K562 (cell line): ENCODE measurements around the gene CD40. TPM values are rescaled to one million over a fixed set of nuclear protein-coding genes. Genes with fewer than 3 reads are reported as not detected.

Source experiments
- ATAC-seq: fragments of 200-7000 bp; cut with Tn5 transposase; 3 replicates; pipeline ENCODE4 v1.9.1; 2020; ENCODE audit warnings: moderate library complexity
- BruUV-seq: library from RNA; stranded (reverse); fragments of 400-500 nt; replicated peaks from 2 replicates; lab custom pipeline; 2021; lab: Mats Ljungman, UMichigan
- CTCF ChIA-PET: fragments of 300-600 bp; formaldehyde crosslinking; extraction: SDS; loops from one replicate; lab custom pipeline; 2021; ENCODE audit warnings: low intra/inter-chr PET ratio; lab: Yijun Ruan, JAX
- POLR2A ChIA-PET: fragments of 300-600, 350-650 bp; sonication (Branson Sonifier 250); formaldehyde crosslinking; extraction: SDS; loops from one replicate; lab custom pipeline; 2021; ENCODE audit warnings: antibody characterized with exemption, inconsistent platforms; lab: Yijun Ruan, JAX
- DNase-seq, 4 experiments: peaks; one replicate each; pipeline versions ENCODE4 v3.0.0 to v3.0.0-alpha.2; 2011 to 2018; ENCODE audit warnings: low spot score in 3 of 4, mixed read lengths in 3 of 4; ENCODE audit errors: extremely low read depth in 1 of 4
- FAIRE-seq: peaks from 2 replicates; lab custom pipeline; 2011; peaks lifted over from hg19 to GRCh38; lab: Jason Lieb, UNC
- H2AFZ ChIP-seq: 2 replicates; pipeline ENCODE4 v1.6.0; 2011; ENCODE audit warnings: low read depth, low read length, control low read depth, inconsistent platforms
- H3K27ac ChIP-seq: fragments of 200-600 bp; 3 replicates; pipeline ENCODE4 v1.8.0; 2011; ENCODE audit warnings: low read depth, mild to moderate bottlenecking, control low read depth, inconsistent platforms, low read length, moderate library complexity, mixed read lengths; ENCODE audit errors: extremely low read depth
- H3K27me3 ChIP-seq, 2 experiments: fragments of 300-600 bp in 1 of 2; 2 replicates in 1 of 2; 3 replicates in 1 of 2; pipeline versions ENCODE4 v1.6.0 to v1.8.0; 2011; ENCODE audit warnings: inconsistent platforms in 2 of 2, low read length in 2 of 2, mild to moderate bottlenecking in 1 of 2, mixed read lengths in 1 of 2, moderate library complexity in 1 of 2; ENCODE audit not compliant: control insufficient read depth in 2 of 2, insufficient read depth in 2 of 2
- H3K36me3 ChIP-seq: fragments of 300-600 bp; 3 replicates; pipeline ENCODE4 v1.8.0; 2011; ENCODE audit warnings: mild to moderate bottlenecking, low read length, inconsistent platforms; ENCODE audit not compliant: control insufficient read depth, insufficient read depth
- H3K4me1 ChIP-seq, 2 experiments: fragments of 200-600 bp in 1 of 2; replicated peaks in 1 of 2; 2 replicates in 1 of 2; 3 replicates in 1 of 2; pipeline versions ENCODE4 v1.5.1 to v1.8.0; 2011; ENCODE audit warnings: inconsistent platforms in 2 of 2, low read length in 2 of 2, mild to moderate bottlenecking in 1 of 2, mixed read lengths in 1 of 2, moderate library complexity in 1 of 2; ENCODE audit not compliant: control insufficient read depth in 2 of 2, insufficient read depth in 2 of 2
- H3K4me2 ChIP-seq: 2 replicates; pipeline ENCODE4 v1.6.1; 2011; ENCODE audit warnings: low read length, control low read depth, inconsistent platforms, mixed read lengths; ENCODE audit not compliant: insufficient read depth
- H3K4me3 ChIP-seq: fragments of 200-600 bp; sonication (generic), shearing (Covaris generic); 2 replicates; pipeline ENCODE4 v1.5.1; 2016; ENCODE audit warnings: control low read depth, inconsistent platforms
- H3K79me2 ChIP-seq: fragments of 200-600 bp; 3 replicates; pipeline ENCODE4 v1.8.0; 2011; ENCODE audit warnings: low read length, inconsistent platforms; ENCODE audit not compliant: control insufficient read depth, insufficient read depth
- H3K9ac ChIP-seq, 2 experiments: 2 replicates each; pipeline versions ENCODE4 v1.6.0 to v1.6.1; 2011; ENCODE audit warnings: low read depth in 2 of 2, low read length in 2 of 2, control low read depth in 1 of 2, inconsistent platforms in 1 of 2, mild to moderate bottlenecking in 1 of 2, mixed read lengths in 1 of 2; ENCODE audit not compliant: insufficient read depth in 1 of 2
- H3K9me1 ChIP-seq: one replicate; pipeline ENCODE4 v1.6.0; 2011; ENCODE audit warnings: inconsistent platforms, mild to moderate bottlenecking, low read length, moderate library complexity; ENCODE audit not compliant: control insufficient read depth, insufficient read depth
- H3K9me3 ChIP-seq: replicated peaks from 2 replicates; pipeline ENCODE4 v1.5.1; 2011; ENCODE audit warnings: low read depth, low read length, inconsistent platforms; ENCODE audit not compliant: control insufficient read depth, insufficient read depth
- H4K20me1 ChIP-seq: replicated peaks from 2 replicates; pipeline ENCODE4 v1.6.1; 2011; ENCODE audit warnings: low read length, inconsistent platforms, mixed read lengths; ENCODE audit not compliant: control insufficient read depth, insufficient read depth
- FOXM1 ChIP-seq, 2 experiments: fragments of 450-650 bp in 1 of 2; sonication (generic) in 1 of 2; formaldehyde crosslinking in 1 of 2; IDR thresholded peaks; 2 replicates each; pipeline versions ENCODE4 v1.6.1 to v1.9.0; 2017 to 2022; ENCODE audit warnings: low read depth in 2 of 2, mild to moderate bottlenecking in 2 of 2, missing genetic modification reagents in 1 of 2, moderate library complexity in 1 of 2
- NCOA6 ChIP-seq: fragments of 450-650 bp; IDR thresholded peaks from 2 replicates; pipeline ENCODE4 v1.6.1; 2017; ENCODE audit warnings: mild to moderate bottlenecking
- NFATC3 ChIP-seq: fragments of 450-650 bp; IDR thresholded peaks from 2 replicates; pipeline ENCODE4 v1.6.1; 2017; ENCODE audit warnings: mild to moderate bottlenecking
- RB1 ChIP-seq: fragments of 450-650 bp; IDR thresholded peaks from 2 replicates; pipeline ENCODE4 v1.6.1; 2017; ENCODE audit warnings: low read depth, mild to moderate bottlenecking
- TEAD2 ChIP-seq: fragments of 450-650 bp; IDR thresholded peaks from 2 replicates; pipeline ENCODE4 v1.6.1; 2016; ENCODE audit warnings: missing genetic modification characterization, control low read depth, missing compliant biosample characterization
- ZBTB17 ChIP-seq: fragments of 450-650 bp; formaldehyde crosslinking; IDR thresholded peaks from 2 replicates; pipeline ENCODE4 v1.4.0; 2020; ENCODE audit warnings: mild to moderate bottlenecking
- ZNF217 ChIP-seq: sonication (generic); formaldehyde crosslinking; IDR thresholded peaks from 2 replicates; pipeline ENCODE4 v1.8.0; 2022; ENCODE audit warnings: mild to moderate bottlenecking, missing genetic modification reagents
- WGBS: fragments of 100-300 bp; shearing (Covaris generic); methylation state at CpG from one replicate; pipeline ENCODE4 v1.1.6; 2016; ENCODE audit warnings: low coverage, mixed read lengths; ENCODE audit not compliant: insufficient coverage; ENCODE audit errors: missing lambda C conversion rate; 5-methylcytosine and 5-hydroxymethylcytosine counted together
- in situ Hi-C: fragments of 300-500 bp; cut with MboI; formaldehyde crosslinking; loops from 4 replicates; pipeline ENCODE4 v1.15.0; 2018; ENCODE audit warnings: inconsistent platforms, mixed read lengths
- intact Hi-C: fragments of 100-400 bp; cut with micrococcal nuclease; formaldehyde crosslinking; loops from 2 replicates; pipeline ENCODE4 v1.14.2; 2022
- polyA plus RNA-seq, 8 experiments: library from polyadenylated mRNA; depleted of rRNA in 4 of 8; stranded (reverse) in 5 of 8; unstranded in 3 of 8; fragments of >200 nt; fragmentation: Nextera tagmentation in 2 of 8; fragmentation: Illumina TruSeq in 1 of 8; extraction: Ambion mirVana in 2 of 8; extraction: Trizol in 1 of 8; gene quantifications; 2 replicates each; pipeline versions ENCODE4 v1.2.1 to v1.2.3, GENCODE V29; 2011 to 2014; ENCODE audit warnings: inconsistent platforms in 1 of 8, missing spikeins in 1 of 8
- total RNA-seq, 7 experiments: library from RNA; depleted of rRNA in 6 of 7; stranded (reverse); fragments of >200 nt in 6 of 7; fragmentation: Illumina TruSeq in 2 of 7; extraction: Trizol in 2 of 7; gene quantifications; 2 replicates each; pipeline versions ENCODE4 v1.2.1 to v1.2.3, GENCODE V29; 2011 to 2021; ENCODE audit warnings: low replicate concordance in 1 of 7
- TF ChIP-seq, protein P1 (sequence below): fragments of 450-650 bp; IDR thresholded peaks from 2 replicates; pipeline ENCODE4 v1.6.1; 2016; ENCODE audit warnings: mild to moderate bottlenecking, moderate library complexity

CD40 gene
- total and polyA plus RNA-seq, 9 of the 15 experiments (the other 6 are each of a cell fraction or from before 2014, with no cell fraction given) = 0.76 to 3.7 (median 1.6) TPM

DNA sequence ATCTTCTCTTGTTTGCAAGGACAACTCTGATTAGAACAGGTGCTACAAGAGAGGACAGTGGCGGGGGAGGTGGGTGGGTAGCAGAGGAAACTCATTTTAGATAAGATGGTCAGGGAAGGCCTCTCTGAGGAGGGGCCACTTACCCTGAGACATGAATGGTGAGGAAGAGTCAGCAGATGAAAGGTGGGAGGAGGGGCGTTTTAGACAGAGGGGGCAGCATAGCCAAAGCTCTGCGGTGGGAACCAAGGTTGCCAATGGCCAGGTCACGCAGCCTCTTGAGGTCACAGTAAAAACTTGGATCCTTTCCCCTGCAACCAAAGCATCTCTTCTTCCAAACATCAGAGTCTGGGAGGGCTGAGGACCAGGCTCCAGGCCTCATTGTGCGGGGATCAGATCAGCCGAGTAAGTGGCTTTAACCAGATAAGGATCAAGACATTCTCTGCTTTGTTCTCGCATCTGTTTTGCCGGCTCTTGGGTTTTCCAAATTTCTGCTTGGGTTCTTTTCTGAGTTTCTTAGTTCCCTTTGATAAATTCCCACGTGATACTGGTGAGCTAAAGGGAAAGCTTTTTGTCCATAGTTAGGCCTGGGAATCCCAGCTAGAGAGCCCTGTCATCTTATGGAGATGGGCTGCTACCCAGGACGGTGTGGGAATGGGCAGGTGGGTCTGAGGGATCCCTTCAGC, 5.5 kb upstream of the CD40 start (continued):
- TF ChIP-seq NCOA6 (no peak), ZNF217 (CRISPR knock-in tag) (no peak), ZBTB17 (CRISPR knock-in tag) (no peak), RB1 (no peak)

DNA sequence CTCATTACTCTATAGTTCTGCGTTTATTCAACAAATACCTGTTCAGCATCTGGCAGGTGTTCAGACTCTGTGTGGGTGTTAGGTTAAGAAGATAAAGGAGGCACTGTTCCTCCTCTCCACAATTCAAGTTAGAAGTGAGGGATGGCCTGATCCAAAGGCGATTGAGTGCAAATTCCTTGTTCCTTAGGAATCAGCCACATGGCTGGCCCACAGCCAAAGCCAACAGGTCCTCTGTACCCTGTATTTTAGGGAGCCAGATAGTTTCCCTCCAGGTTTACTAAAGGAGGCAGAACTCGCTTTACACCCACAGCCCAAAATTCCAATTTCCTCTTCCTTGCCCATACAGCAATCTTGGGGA, 5.0 kb upstream of the CD40 start:
- CTCF ChIA-PET = no interaction called here
- Histone ChIP-seq H2AFZ (no peak overlapping the region), H4K20me1 (0 out of 2 replicates have a peak, but pooled peaks cover 9% of the 10 kb centered on the region), H3K79me2 (no peaks in the 10 kb centered on the region), H3K9me1 (no peaks in the 10 kb centered on the region), H3K4me3 (no peak overlapping the region), H3K9me3 (0 out of 2 replicates have a peak, but pooled peaks cover 1% of the 10 kb centered on the region), H3K27me3 (peaks cover 18 to 28% of the 10 kb centered on the region in 2 experiments), H3K4me1 (peaks cover 0 to 6% of the 10 kb centered on the region in 2 experiments; a peak in 2 of 5 replicates), H3K36me3 (no peaks in the 10 kb centered on the region), H3K9ac (no peak overlapping the region), H3K4me2 (no peak overlapping the region), H3K27ac (no peak overlapping the region)
- in situ Hi-C loops = no loop called here
- no TSS peak for BruUV-seq
- WGBS = 3% methylated on average over 3 of the region's 3 CpGs
- intact Hi-C loops = no loop called here
- ATAC-seq = no peak
- no peak for DNase-seq
- no peak for FAIRE-seq
- POLR2A ChIA-PET = interaction anchor here (0.7 kb wide), 1 partner anchor 463 kb away, joined by 3 read pairs; no protein-coding TSS in a partner anchor
- TF ChIP-seq, protein P1, sequence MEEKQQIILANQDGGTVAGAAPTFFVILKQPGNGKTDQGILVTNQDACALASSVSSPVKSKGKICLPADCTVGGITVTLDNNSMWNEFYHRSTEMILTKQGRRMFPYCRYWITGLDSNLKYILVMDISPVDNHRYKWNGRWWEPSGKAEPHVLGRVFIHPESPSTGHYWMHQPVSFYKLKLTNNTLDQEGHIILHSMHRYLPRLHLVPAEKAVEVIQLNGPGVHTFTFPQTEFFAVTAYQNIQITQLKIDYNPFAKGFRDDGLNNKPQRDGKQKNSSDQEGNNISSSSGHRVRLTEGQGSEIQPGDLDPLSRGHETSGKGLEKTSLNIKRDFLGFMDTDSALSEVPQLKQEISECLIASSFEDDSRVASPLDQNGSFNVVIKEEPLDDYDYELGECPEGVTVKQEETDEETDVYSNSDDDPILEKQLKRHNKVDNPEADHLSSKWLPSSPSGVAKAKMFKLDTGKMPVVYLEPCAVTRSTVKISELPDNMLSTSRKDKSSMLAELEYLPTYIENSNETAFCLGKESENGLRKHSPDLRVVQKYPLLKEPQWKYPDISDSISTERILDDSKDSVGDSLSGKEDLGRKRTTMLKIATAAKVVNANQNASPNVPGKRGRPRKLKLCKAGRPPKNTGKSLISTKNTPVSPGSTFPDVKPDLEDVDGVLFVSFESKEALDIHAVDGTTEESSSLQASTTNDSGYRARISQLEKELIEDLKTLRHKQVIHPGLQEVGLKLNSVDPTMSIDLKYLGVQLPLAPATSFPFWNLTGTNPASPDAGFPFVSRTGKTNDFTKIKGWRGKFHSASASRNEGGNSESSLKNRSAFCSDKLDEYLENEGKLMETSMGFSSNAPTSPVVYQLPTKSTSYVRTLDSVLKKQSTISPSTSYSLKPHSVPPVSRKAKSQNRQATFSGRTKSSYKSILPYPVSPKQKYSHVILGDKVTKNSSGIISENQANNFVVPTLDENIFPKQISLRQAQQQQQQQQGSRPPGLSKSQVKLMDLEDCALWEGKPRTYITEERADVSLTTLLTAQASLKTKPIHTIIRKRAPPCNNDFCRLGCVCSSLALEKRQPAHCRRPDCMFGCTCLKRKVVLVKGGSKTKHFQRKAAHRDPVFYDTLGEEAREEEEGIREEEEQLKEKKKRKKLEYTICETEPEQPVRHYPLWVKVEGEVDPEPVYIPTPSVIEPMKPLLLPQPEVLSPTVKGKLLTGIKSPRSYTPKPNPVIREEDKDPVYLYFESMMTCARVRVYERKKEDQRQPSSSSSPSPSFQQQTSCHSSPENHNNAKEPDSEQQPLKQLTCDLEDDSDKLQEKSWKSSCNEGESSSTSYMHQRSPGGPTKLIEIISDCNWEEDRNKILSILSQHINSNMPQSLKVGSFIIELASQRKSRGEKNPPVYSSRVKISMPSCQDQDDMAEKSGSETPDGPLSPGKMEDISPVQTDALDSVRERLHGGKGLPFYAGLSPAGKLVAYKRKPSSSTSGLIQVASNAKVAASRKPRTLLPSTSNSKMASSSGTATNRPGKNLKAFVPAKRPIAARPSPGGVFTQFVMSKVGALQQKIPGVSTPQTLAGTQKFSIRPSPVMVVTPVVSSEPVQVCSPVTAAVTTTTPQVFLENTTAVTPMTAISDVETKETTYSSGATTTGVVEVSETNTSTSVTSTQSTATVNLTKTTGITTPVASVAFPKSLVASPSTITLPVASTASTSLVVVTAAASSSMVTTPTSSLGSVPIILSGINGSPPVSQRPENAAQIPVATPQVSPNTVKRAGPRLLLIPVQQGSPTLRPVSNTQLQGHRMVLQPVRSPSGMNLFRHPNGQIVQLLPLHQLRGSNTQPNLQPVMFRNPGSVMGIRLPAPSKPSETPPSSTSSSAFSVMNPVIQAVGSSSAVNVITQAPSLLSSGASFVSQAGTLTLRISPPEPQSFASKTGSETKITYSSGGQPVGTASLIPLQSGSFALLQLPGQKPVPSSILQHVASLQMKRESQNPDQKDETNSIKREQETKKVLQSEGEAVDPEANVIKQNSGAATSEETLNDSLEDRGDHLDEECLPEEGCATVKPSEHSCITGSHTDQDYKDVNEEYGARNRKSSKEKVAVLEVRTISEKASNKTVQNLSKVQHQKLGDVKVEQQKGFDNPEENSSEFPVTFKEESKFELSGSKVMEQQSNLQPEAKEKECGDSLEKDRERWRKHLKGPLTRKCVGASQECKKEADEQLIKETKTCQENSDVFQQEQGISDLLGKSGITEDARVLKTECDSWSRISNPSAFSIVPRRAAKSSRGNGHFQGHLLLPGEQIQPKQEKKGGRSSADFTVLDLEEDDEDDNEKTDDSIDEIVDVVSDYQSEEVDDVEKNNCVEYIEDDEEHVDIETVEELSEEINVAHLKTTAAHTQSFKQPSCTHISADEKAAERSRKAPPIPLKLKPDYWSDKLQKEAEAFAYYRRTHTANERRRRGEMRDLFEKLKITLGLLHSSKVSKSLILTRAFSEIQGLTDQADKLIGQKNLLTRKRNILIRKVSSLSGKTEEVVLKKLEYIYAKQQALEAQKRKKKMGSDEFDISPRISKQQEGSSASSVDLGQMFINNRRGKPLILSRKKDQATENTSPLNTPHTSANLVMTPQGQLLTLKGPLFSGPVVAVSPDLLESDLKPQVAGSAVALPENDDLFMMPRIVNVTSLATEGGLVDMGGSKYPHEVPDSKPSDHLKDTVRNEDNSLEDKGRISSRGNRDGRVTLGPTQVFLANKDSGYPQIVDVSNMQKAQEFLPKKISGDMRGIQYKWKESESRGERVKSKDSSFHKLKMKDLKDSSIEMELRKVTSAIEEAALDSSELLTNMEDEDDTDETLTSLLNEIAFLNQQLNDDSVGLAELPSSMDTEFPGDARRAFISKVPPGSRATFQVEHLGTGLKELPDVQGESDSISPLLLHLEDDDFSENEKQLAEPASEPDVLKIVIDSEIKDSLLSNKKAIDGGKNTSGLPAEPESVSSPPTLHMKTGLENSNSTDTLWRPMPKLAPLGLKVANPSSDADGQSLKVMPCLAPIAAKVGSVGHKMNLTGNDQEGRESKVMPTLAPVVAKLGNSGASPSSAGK = no peak
- TF ChIP-seq FOXM1 (IDR thresholded peaks at IDR 0.05; ENCODE audit: low read depth) = no peak
- TF ChIP-seq FOXM1 (CRISPR knock-in tag; IDR thresholded peaks at IDR 0.05; ENCODE audit: low read depth) = no peak
- no peak for TF ChIP-seq TEAD2 (tag)
- no peak for TF ChIP-seq NFATC3
